GM10266 (cell line): ENCODE data around the gene SLC22A14.
"Not testable (repeated sequence)": the region's sequence is repeated elsewhere in the genome, so short reads cannot be mapped to it uniquely, and the experiment has no call there.

ENCODE experiments used
- DNase-seq: peaks from one replicate; pipeline ENCODE4 v3.0.0; 2012; ENCODE audit errors: extremely low spot score
- TF ChIP-seq, protein P1 (sequence below): IDR thresholded peaks from 2 replicates; pipeline ENCODE4 v1.5.1; 2012; ENCODE audit warnings: mild to moderate bottlenecking, low read depth; ENCODE audit not compliant: control insufficient read depth, insufficient read depth; ENCODE audit errors: missing control alignments

The SLC22A14 gene

DNA sequence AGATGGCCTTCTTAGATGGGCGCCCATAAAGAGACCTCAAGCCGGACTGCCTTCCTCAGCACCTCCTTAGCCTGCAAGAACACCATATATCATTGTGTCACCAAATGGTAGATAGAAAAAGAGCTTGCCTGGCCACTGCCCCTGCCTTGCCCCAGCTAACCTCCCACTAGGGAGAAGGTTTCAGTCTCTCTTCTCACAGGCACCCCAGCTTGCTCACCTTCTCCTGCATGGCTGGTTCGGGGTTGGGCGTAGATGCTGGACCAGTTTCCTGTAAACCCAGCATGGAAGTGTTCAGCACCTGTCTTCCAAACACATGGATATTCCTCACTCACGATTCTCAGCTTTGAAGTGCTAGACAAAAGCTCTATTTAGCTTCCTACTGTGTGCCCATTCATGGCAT is 3.3 kb upstream of the SLC22A14 start:
- TF ChIP-seq, protein P1, sequence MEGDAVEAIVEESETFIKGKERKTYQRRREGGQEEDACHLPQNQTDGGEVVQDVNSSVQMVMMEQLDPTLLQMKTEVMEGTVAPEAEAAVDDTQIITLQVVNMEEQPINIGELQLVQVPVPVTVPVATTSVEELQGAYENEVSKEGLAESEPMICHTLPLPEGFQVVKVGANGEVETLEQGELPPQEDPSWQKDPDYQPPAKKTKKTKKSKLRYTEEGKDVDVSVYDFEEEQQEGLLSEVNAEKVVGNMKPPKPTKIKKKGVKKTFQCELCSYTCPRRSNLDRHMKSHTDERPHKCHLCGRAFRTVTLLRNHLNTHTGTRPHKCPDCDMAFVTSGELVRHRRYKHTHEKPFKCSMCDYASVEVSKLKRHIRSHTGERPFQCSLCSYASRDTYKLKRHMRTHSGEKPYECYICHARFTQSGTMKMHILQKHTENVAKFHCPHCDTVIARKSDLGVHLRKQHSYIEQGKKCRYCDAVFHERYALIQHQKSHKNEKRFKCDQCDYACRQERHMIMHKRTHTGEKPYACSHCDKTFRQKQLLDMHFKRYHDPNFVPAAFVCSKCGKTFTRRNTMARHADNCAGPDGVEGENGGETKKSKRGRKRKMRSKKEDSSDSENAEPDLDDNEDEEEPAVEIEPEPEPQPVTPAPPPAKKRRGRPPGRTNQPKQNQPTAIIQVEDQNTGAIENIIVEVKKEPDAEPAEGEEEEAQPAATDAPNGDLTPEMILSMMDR, result no peak
- no peak for DNase-seq

DNA sequence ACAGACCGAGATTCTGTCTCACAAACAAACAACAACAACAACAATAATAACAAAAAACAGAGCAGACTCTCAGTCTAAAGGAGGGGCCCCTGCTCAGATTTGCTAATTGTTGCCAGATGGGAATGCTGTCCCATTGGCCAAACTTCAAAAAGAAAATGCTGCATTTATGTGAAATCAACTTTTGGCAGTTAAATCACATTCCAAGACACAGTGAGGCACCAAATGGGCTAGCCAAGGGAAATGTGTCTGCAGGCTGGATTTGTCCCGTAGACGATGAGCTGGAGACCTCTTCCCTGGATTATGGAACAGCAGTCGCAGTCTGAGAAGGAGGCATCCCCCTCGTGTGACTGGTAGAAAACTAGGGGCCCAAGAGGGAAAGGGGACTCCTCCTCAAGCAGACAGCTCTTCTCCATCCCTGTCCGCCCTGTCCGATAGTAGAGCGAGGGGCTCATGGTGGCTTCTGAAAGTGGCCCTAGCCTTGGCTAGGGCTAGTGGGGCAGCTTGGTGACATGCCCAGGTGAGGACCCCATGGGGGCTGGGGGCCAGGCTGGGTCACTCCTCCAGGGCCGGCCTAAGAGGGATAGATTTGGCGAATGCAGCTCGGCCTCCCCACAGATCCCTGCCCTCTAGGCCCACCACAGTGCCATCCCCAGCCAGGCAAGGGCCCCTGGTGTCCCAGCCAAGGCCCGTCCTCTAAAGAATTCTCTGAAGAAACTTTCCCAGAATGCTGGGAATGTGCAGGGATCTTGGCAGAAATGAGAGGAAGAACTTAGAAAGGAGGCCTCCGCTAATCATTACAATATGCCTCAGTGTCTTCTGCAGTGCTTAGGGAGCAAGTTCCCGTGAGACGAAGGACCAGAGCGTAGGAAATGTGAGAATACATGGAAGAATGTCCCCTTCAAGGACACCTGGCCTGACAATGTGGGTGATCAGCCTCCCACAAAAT is 2.0 kb downstream of the SLC22A14 start:
- TF ChIP-seq, protein P1, result no peak
- DNase-seq, result no peak

DNA sequence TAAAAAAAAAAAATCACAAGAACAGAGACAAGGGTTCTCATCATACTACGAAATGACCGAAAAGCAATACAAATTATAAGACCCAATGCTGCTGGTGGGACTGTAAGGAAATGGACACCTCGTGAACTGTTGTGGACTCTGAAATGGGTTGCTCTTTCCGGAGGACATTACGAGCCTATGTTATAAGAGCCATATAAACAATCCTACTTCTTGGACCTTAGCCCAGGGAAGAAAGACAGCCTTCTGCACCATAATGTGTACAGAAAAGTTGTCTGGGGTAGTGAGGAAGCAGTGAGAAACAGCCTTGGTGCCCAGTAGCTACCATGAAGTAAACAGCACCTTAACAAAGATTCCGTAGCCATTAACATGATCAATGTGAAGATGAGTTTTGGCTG is 2.7 kb downstream of the SLC22A14 start:
- TF ChIP-seq, protein P1, result no peak
- no peak for DNase-seq

DNA sequence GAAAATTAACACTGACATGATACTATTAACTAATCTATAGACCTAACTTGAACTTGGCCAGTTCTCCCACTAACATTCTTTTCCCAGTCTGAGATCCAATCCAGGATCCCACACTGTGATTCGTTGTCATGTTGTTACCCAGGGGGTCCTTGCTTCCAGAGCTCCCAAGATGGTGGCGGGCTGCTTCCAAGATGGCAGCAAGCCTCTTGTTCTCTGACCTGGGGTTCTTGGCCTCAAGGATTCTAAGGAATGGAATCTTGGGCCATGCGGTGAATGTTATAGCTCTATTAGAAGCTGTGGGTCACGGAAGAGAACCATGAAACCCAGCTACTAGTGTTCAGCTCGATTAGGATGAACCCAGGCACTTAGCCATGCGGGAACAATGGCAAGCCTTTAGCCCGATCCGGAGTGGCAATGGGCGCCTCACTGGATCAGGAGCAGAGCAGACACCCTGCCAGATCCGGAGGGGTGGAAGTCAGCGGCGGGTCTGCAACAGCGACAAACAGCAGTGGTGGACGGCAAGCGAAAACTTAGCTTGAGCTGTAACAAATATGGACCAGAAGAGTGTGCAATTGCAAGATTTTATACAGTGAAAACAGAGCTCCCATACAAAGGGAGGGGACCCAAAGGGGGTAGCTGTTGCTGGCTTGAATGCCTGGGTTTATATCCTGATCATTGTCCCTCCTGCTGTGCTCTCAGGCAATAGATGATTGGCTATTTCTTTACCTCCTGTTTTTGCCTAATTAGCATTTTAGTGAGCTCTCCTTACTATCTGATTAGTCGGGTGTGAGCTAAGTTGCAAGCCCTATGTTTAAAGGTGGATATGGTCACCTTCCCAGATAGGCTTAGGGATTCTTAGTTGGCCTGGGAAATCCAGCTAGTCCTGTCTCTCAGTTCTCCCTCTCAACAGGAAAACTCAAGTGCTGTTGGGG is 7.5 kb downstream of the SLC22A14 start:
- not testable (repeated sequence) for DNase-seq

DNA sequence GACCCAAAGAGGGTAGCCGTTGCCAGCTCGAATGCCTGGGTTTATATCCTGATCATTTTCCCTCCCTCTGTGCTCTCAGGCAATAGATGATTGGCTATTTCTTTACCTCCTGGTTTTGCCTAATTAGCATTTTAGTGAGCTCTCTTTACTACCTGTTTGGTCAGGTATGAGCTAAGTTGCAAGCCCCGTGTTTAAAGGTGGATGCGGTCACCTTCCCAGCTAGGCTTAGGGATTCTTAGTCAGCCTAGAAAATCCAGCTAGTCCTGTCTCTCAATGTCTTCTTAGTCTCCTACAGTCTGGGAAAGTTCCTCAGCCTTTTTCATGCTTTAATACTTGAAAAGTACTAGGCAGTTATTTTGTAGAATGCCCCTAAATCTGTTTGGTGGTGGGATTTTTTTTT is 15.0 kb downstream of the SLC22A14 start:
- DNase-seq, result not testable (repeated sequence)

DNA sequence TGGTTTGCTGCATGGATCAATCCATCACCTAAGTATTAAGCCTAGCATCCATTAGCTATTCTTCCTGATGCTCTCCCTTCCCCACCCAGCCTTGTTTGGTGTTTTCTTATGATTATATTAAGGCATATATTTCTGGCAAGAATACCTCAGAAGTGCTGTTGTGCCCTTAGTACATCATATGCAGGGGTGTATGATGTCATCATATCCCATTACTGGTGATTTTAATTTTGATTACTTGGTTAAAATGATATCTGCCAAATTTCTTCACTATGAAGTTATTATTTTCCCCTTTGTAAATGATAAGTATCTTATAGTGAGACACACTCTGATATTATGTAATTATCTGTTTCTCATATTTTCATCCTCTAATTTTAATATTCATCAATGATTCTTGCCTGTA is 15.4 kb downstream of the SLC22A14 start:
- TF ChIP-seq, protein P1, result no peak
- no peak for DNase-seq

DNA sequence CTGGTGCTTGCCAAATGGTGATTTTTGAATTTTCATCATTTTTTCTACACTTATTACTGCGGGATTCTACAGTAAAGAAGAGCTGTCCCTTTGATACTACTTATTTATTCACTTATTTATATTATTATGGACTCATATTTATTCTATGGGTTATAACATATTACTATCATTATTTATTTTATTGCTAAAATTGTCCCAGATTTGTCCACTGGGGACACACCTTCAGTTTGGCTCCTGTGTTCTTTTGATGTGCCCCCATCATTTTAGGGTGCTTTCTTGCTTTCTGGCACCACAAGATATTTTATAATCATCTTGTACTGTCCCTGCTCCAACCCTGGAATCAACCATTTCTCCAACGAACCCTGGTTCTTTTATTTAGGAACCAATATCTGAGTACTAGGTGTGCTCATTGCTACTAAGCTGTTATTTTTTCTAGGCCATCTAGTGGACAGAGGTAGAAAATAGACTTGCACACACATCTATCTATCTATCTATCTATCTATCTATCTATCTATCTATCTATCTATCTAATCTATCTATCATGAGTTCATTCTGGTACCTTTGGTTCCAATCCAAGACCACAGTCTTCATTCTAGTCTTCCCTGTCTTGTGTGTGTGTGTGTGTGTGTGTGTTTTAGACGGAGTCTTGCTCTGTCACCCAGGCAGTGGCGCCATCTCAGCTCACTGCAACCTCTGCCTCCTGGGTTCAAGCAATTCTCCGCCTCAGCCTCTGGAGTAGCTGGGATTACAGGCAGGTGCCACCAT is 16.0 kb downstream of the SLC22A14 start:
- TF ChIP-seq, protein P1, result peak; percentile 38
- no peak for DNase-seq
